TTC549 (cell line): ENCODE measurements around the gene FGF11.
"Not testable (repeated sequence)": the region's sequence is repeated elsewhere in the genome, so short reads cannot be mapped to it uniquely, and the experiment has no call there.

Experiments
- FAIRE-seq: peaks from 2 replicates; lab custom pipeline; 2012; peaks lifted over from hg19 to GRCh38; lab: Jason Lieb, UNC

FGF11 gene

GRCh38 chr17:7480089-7480384 is 40.7 kb downstream of the FGF11 start:
- no peak for FAIRE-seq

- FAIRE-seq, result not testable (repeated sequence)
Observed at GRCh38 chr17:7481275-7481674, 42.0 kb downstream of the FGF11 start, which contains the start of gene SLC35G6. SLC35G6 (plus strand) TSS chr17:7481446; CDS start chr17:7481517, 71 bp downstream.

- FAIRE-seq, result not testable (repeated sequence)
Observed at GRCh38 chr17:7481842-7482741, 42.8 kb downstream of the FGF11 start.

- FAIRE-seq, result not testable (repeated sequence)
Observed at GRCh38 chr17:7482742-7483088, 43.4 kb downstream of the FGF11 start.

- no peak for FAIRE-seq
Observed at GRCh38 chr17:7483255-7484066, 44.1 kb downstream of the FGF11 start.

- FAIRE-seq, result no peak
Observed at GRCh38 chr17:7484067-7484918, 45.0 kb downstream of the FGF11 start, which contains the start of gene POLR2A. POLR2A (plus strand) TSS chr17:7484366.

GRCh38 chr17:7484919-7485377 is 45.6 kb downstream of the FGF11 start:
- FAIRE-seq, result no peak

- no peak for FAIRE-seq
Observed at GRCh38 chr17:7486181-7486580, 46.9 kb downstream of the FGF11 start.

GRCh38 chr17:7490144-7490543 is 50.8 kb downstream of the FGF11 start:
- FAIRE-seq, result no peak

- no peak for FAIRE-seq
Observed at GRCh38 chr17:7491583-7491982, 52.3 kb downstream of the FGF11 start.

- no peak for FAIRE-seq
Observed at GRCh38 chr17:7493941-7494340, 54.6 kb downstream of the FGF11 start.
